CD4-positive, alpha-beta memory T cell (primary cell): ENCODE results near the gene CAP1. TPM values are rescaled to one million over a fixed set of nuclear protein-coding genes. Genes with fewer than 3 reads are reported as not detected.

Experiments
- CTCF ChIA-PET: fragments of 350-600 bp; sonication (Branson Sonifier 250); formaldehyde crosslinking; loops from one replicate; lab custom pipeline; 2021; ENCODE audit warnings: inconsistent platforms; ENCODE audit not compliant: partially characterized antibody; lab: Charles Lee
- POLR2A ChIA-PET: fragments of 350-600 bp; sonication (Branson Sonifier 250); formaldehyde crosslinking; loops from one replicate; lab custom pipeline; 2021; ENCODE audit not compliant: partially characterized antibody; lab: Charles Lee
- DNase-seq, 5 donors: peaks; one replicate each; pipeline versions ENCODE4 v3.0.0 to v3.0.0-alpha.2; 2020 to 2022; ENCODE audit warnings: mixed read lengths in 1 of 5
- H3K27ac ChIP-seq: one replicate; pipeline ENCODE4 v1.7.0; 2013; ENCODE audit warnings: low read depth, low read length
- H3K27me3 ChIP-seq: 2 replicates; pipeline ENCODE4 v1.7.0; 2013; ENCODE audit warnings: mild to moderate bottlenecking, low read length, moderate library complexity; ENCODE audit not compliant: insufficient read depth
- H3K36me3 ChIP-seq: 2 replicates; pipeline ENCODE4 v1.7.0; 2013; ENCODE audit warnings: mild to moderate bottlenecking, low read length, moderate library complexity; ENCODE audit not compliant: insufficient read depth
- H3K4me1 ChIP-seq: 2 replicates; pipeline ENCODE4 v1.7.0; 2013; ENCODE audit warnings: mild to moderate bottlenecking, low read length, moderate library complexity; ENCODE audit not compliant: insufficient read depth
- H3K4me3 ChIP-seq, 2 donors: one replicate each; pipeline ENCODE4 v1.7.0; 2013; ENCODE audit warnings: low read length in 2 of 2, mild to moderate bottlenecking in 1 of 2
- H3K9me3 ChIP-seq, 2 donors: one replicate each; pipeline ENCODE4 v1.7.0; 2013; ENCODE audit warnings: low read length in 2 of 2, control low read depth in 1 of 2; ENCODE audit not compliant: control insufficient read depth in 1 of 2
- H3K27ac Mint-ChIP-seq, 7 donors: one replicate each; pipeline ENCODE4 v1.8.0; 2020 to 2021; ENCODE audit warnings: mixed read lengths in 7 of 7, mild to moderate bottlenecking in 6 of 7, inconsistent platforms in 3 of 7, moderate library complexity in 3 of 7
- H3K27me3 Mint-ChIP-seq, 2 donors: one replicate each; pipeline ENCODE4 v1.8.0; 2020 to 2021; ENCODE audit warnings: mixed read lengths in 2 of 2
- H3K36me3 Mint-ChIP-seq, 2 donors: one replicate each; pipeline ENCODE4 v1.8.0; 2020 to 2021; ENCODE audit warnings: mixed read lengths in 2 of 2, inconsistent platforms in 1 of 2, mild to moderate bottlenecking in 1 of 2
- H3K4me1 Mint-ChIP-seq, 4 donors: one replicate each; pipeline ENCODE4 v1.8.0; 2020 to 2021; ENCODE audit warnings: mixed read lengths in 4 of 4, mild to moderate bottlenecking in 1 of 4
- H3K4me3 Mint-ChIP-seq, 8 donors: one replicate each; pipeline ENCODE4 v1.8.0; 2020 to 2021; ENCODE audit warnings: mixed read lengths in 8 of 8, mild to moderate bottlenecking in 7 of 8, moderate library complexity in 6 of 8, inconsistent platforms in 3 of 8
- H3K9me3 Mint-ChIP-seq, 8 donors: one replicate each; pipeline ENCODE4 v1.8.0; 2020 to 2021; ENCODE audit warnings: mixed read lengths in 8 of 8, mild to moderate bottlenecking in 5 of 8, inconsistent platforms in 3 of 8, moderate library complexity in 1 of 8
- intact Hi-C: fragments of 100-400 bp; cut with micrococcal nuclease; formaldehyde crosslinking; loops from one replicate; pipeline ENCODE4 v1.15.1; 2023
- polyA plus RNA-seq, 2 donors: library from polyadenylated mRNA; unstranded; fragments of 300-500 nt; fragmentation: Illumina TruSeq; gene quantifications; one replicate each; pipeline ENCODE4 v1.2.3, GENCODE V29; 2021
- total RNA-seq, 2 experiments: library from RNA; stranded (reverse); gene quantifications; one replicate each; pipeline ENCODE4 v1.2.3, GENCODE V29; 2021

CAP1 gene
- total and polyA plus RNA-seq, 4 experiments from 2014 or later: 285 to 725 (median 467) TPM

DNA sequence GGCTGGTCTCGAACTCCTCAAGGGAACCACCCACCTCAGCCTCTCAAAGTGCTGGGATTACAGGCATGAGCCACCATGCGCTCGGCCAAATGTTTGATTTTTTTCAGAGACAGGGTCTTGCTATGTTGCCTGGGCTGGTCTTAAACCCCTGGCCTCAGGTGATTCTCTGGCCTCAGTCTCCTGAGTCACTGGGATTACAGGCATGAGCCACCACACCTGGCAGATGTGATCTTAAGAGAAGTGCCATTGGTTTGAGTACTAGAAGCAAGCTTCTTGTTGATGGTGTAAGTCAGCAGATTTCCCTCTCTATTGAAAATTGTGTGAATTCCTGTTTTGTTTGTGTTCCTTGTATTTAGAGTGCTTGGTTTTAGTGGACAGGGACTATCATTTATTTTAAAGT is 5.2 kb downstream of the CAP1 start:
- Mint-ChIP-seq H3K27me3 (no peaks in the 10 kb centered on the region), H3K9me3 (no peaks in the 10 kb centered on the region), H3K4me1 (peaks cover 54 to 95% (median 77%) of the 10 kb centered on the region in 4 donors), H3K4me3 (peak overlapping the region; percentile 51 to 96 (median 83)), H3K27ac (peak overlapping the region; percentile 72 to 92 (median 84)), H3K36me3 (peaks cover 34 to 70% of the 10 kb centered on the region in 2 donors)
- Histone ChIP-seq H3K27ac (no peak overlapping the region), H3K36me3 (peaks cover 7% of the 10 kb centered on the region), H3K4me1 (peaks cover 92% of the 10 kb centered on the region), H3K9me3 (no peaks in the 10 kb centered on the region), H3K27me3 (no peaks in the 10 kb centered on the region), H3K4me3 (no peak overlapping the region)
- CTCF ChIA-PET: interaction anchor here (1.0 to 2.1 kb wide), 3 partner anchors 10 to 31 kb away, joined by 5 to 6 read pairs (median 6); no protein-coding TSS in a partner anchor
- POLR2A ChIA-PET: interaction anchor here (4.1 kb wide), 1 partner anchor 15 kb away, joined by 14 read pairs; no protein-coding TSS in a partner anchor
- DNase-seq: no peak
- intact Hi-C loops: no loop called here

DNA sequence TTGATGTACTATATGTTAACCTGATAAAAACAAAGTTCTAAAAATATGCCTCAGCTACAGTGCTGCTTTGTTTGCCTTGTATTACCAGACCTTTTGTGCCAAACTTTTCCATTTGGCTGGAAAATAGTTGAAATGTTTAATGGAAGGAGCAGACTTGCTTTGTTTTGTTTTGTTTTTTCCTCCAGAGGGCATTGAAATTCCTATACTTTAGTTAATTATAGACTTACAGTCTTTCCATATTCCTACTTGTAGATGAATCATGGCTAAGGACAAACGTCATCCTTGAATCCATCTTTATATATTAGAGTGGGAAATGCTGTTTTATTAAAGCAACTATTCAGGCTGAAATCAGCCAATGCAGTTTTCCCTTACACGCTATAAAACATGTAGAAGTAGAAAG is 6.7 kb downstream of the CAP1 start:
- Mint-ChIP-seq H3K27ac (peak overlapping the region; percentile 71 to 92 (median 84)), H3K4me1 (peaks cover 55 to 95% (median 78%) of the 10 kb centered on the region in 4 donors), H3K9me3 (no peaks in the 10 kb centered on the region), H3K27me3 (no peaks in the 10 kb centered on the region), H3K4me3 (peak overlapping the region; percentile 31 to 78 (median 60)), H3K36me3 (peaks cover 24 to 70% of the 10 kb centered on the region in 2 donors)
- DNase-seq: no peak
- Histone ChIP-seq H3K4me3 (peak overlapping the region in 1 of 2 donors; percentile 8), H3K9me3 (no peaks in the 10 kb centered on the region), H3K27ac (peak overlapping the region; percentile 9), H3K27me3 (no peaks in the 10 kb centered on the region), H3K4me1 (peaks cover 98% of the 10 kb centered on the region), H3K36me3 (peaks cover 7% of the 10 kb centered on the region)
- intact Hi-C loops: no loop called here
- CTCF ChIA-PET: interaction anchor here (0.7 kb wide), 1 partner anchor 35 kb away, joined by 3 read pairs; no protein-coding TSS in a partner anchor
- POLR2A ChIA-PET: interaction anchor here (3.5 to 4.1 kb wide), 2 partner anchors 10 to 13 kb away, joined by 14 to 16 read pairs; no protein-coding TSS in a partner anchor

DNA sequence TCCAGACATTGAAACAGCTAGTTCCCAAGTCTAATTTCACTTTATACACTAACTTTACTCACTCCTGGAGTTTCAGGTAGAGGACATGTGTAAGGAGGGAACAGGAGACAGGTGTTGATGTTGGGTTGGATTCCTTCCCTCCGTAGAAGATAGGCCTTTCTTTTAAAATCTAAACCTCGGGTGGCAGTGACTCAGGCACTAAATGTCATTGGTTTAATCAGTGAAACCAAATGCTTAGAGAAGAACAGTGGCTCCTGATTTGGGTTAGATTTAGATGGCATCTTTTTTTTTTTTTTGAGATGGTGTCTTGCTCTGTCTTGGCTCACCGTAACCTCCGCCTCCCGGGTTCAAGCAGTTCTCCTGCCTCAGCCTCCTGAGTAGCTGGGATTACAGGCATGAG is 7.2 kb downstream of the CAP1 start:
- H3K27ac ChIP-seq: peak overlapping the region; percentile 9
- no peaks in the 10 kb centered on the region for H3K27me3 Mint-ChIP-seq
- intact Hi-C loops: no loop called here
- DNase-seq: no peak
- H3K4me3 Mint-ChIP-seq: peak overlapping the region; percentile 31 to 78 (median 60)
- peaks cover 52 to 95% (median 76%) of the 10 kb centered on the region in 4 donors for H3K4me1 Mint-ChIP-seq
- peaks cover 95% of the 10 kb centered on the region for H3K4me1 ChIP-seq
- H3K36me3 Mint-ChIP-seq: peaks cover 19 to 67% of the 10 kb centered on the region in 2 donors
- CTCF ChIA-PET: no interaction called here
- POLR2A ChIA-PET: interaction anchor here (3.5 kb wide), 1 partner anchor 10 kb away, joined by 16 read pairs; no protein-coding TSS in a partner anchor
- H3K4me3 ChIP-seq: peak overlapping the region in 1 of 2 donors; percentile 8
- peak overlapping the region; percentile 71 to 92 (median 84) for H3K27ac Mint-ChIP-seq
- no peaks in the 10 kb centered on the region for H3K9me3 Mint-ChIP-seq
- peaks cover 7% of the 10 kb centered on the region for H3K36me3 ChIP-seq
- no peaks in the 10 kb centered on the region for H3K27me3 ChIP-seq
- no peaks in the 10 kb centered on the region for H3K9me3 ChIP-seq

DNA sequence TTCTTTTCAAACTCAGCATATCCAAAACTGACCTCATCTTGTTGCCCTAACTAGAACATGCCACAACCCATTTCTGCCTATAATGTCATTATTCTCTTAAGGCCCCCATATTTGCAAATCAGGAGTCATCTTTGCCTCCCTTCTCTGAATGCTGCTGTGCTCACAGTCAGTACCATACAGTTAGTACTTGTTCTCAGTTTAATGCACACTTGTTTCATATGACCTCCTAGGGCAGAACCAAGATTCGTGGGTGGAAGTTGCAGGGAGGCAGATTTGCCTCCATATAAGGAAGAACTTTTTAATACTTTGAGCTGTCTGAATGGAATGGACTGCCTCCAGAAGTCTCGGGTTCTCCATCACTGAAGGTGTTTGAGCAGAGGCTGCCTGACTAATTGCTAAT is 9.2 kb downstream of the CAP1 start:
- peaks cover 17 to 68% of the 10 kb centered on the region in 2 donors for H3K36me3 Mint-ChIP-seq
- ChIA-PET POLR2A (interaction anchor here (0.7 to 3.5 kb wide), 3 partner anchors 8 to 12 kb away, joined by 3 to 39 read pairs (median 16); partner anchors contain the start of gene CAP1), CTCF (interaction anchor here (0.9 to 2.5 kb wide), 6 partner anchors 9 to 233 kb away, joined by 3 to 10 read pairs (median 6); no protein-coding TSS in a partner anchor)
- peak overlapping the region in 7 of 8 donors; percentile 25 to 87 (median 63) for H3K4me3 Mint-ChIP-seq
- no peak overlapping the region for H3K4me3 ChIP-seq
- H3K27ac Mint-ChIP-seq: peak overlapping the region; percentile 37 to 95 (median 86)
- no peaks in the 10 kb centered on the region for H3K9me3 Mint-ChIP-seq
- H3K36me3 ChIP-seq: peaks cover 7% of the 10 kb centered on the region
- H3K27me3 ChIP-seq: no peaks in the 10 kb centered on the region
- peak overlapping the region; percentile 7 for H3K27ac ChIP-seq
- no peaks in the 10 kb centered on the region for H3K9me3 ChIP-seq
- H3K27me3 Mint-ChIP-seq: no peaks in the 10 kb centered on the region
- H3K4me1 ChIP-seq: peaks cover 93% of the 10 kb centered on the region
- intact Hi-C loops: no loop called here
- no peak for DNase-seq
- peaks cover 56 to 95% (median 79%) of the 10 kb centered on the region in 4 donors for H3K4me1 Mint-ChIP-seq

DNA sequence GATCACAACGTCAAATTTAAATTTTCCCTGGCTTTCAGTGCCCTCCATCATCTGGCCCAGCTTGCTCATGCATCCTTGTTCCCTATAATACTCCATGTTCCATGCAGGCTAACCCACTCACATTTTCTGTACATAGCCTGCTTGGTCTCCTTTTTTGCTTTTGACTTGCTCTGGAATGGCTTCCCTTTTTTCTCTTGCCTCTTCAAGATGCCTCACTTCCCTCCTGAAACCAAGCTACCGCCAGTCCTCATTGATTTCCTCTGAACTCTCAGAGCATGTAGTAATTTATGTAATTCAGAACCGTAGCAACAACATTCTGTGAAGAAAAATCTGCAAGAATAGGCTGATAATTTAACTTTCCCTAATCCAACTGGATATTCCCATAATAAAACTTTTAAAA is 10.3 kb downstream of the CAP1 start:
- Histone ChIP-seq H3K4me3 (no peak overlapping the region), H3K4me1 (peaks cover 93% of the 10 kb centered on the region), H3K27ac (peak overlapping the region; percentile 39), H3K9me3 (no peaks in the 10 kb centered on the region), H3K36me3 (peaks cover 7% of the 10 kb centered on the region), H3K27me3 (no peaks in the 10 kb centered on the region)
- intact Hi-C loops: no loop called here
- DNase-seq: no peak
- Mint-ChIP-seq H3K27ac (peak overlapping the region; percentile 61 to 92 (median 88)), H3K36me3 (peaks cover 21 to 65% of the 10 kb centered on the region in 2 donors), H3K4me1 (peaks cover 58 to 95% (median 80%) of the 10 kb centered on the region in 4 donors), H3K4me3 (peak overlapping the region in 7 of 8 donors; percentile 26 to 76 (median 58)), H3K27me3 (no peaks in the 10 kb centered on the region), H3K9me3 (no peaks in the 10 kb centered on the region)
- ChIA-PET CTCF (interaction anchor here (0.9 to 2.5 kb wide), 6 partner anchors 8 to 131 kb away, joined by 3 to 10 read pairs (median 4); partner anchors contain the start of gene CAP1), POLR2A (interaction anchor here (1.4 to 2.8 kb wide), 4 partner anchors 9 to 19 kb away, joined by 4 to 39 read pairs (median 8); partner anchors contain the start of gene CAP1)

DNA sequence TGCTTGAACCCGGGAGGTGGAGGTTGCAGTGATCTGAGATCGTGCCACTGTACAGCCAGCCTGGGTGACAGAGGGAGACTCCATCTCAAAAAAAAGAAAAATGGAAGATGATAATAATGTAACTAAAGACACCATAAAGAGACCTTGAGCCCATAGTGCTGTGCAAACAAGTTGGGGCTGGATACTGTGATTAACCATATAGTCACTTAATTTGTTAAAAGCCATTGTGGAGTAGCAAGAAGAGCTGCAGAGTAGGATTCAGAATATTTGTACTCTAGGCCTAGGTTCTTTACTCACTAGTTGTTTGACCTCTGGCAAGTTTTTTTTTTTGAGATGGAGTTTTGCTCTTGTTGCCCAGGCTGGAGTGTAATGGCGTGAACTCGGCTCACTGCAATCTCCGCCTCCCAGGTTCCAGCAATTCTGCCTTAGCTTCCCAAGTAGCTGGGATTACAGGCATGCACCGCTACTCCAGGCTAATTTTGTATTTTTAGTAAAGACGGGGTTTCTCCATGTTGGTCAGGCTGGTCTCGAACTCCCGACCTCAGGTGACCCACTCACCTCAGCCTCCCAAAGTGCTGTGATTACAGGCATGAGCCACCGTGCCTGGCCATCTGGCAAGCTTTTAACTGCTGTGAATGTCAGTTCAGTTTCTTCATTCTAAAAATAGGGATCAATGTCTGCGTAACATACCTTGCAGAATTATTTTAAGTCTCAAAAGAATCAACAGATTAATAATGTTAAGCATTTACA is 12.8 kb downstream of the CAP1 start:
- Mint-ChIP-seq H3K4me3 (peak overlapping the region in 5 of 8 donors; percentile 16 to 51 (median 49)), H3K9me3 (no peaks in the 10 kb centered on the region), H3K4me1 (peaks cover 66 to 97% (median 85%) of the 10 kb centered on the region in 4 donors), H3K36me3 (peaks cover 21 to 64% of the 10 kb centered on the region in 2 donors), H3K27ac (peak overlapping the region; percentile 23 to 89 (median 79)), H3K27me3 (no peaks in the 10 kb centered on the region)
- H3K27ac ChIP-seq: no peak overlapping the region
- H3K4me3 ChIP-seq: no peak overlapping the region
- CTCF ChIA-PET: no interaction called here
- no peaks in the 10 kb centered on the region for H3K27me3 ChIP-seq
- DNase-seq: no peak
- POLR2A ChIA-PET: interaction anchor here (0.6 to 1.3 kb wide), 2 partner anchors 10 to 11 kb away, joined by 3 read pairs; no protein-coding TSS in a partner anchor
- peaks cover 94% of the 10 kb centered on the region for H3K4me1 ChIP-seq
- peaks cover 14% of the 10 kb centered on the region for H3K36me3 ChIP-seq
- no peaks in the 10 kb centered on the region for H3K9me3 ChIP-seq
- intact Hi-C loops: no loop called here
